ENCODE results near the gene TEX264.
A peak's percentile ranks its signal among the peaks of the same experiment; 100 is the strongest.
"Not testable (repeated sequence)": the region's sequence is repeated elsewhere in the genome, so short reads cannot be mapped to it uniquely, and the experiment has no call there.

Gene TEX264

GRCh38 chr3:51717947-51718346 is 46.9 kb downstream of the TEX264 start:
- DNase-seq = no peak

- DNase-seq = peak; percentile 4
These were observed 47.7 kb downstream of the TEX264 start for GRCh38 chr3:51718547-51719409.

GRCh38 chr3:51719410-51720025 is 48.5 kb downstream of the TEX264 start:
- DNase-seq = no peak

GRCh38 chr3:51720292-51721061 is 49.4 kb downstream of the TEX264 start:
- no peak for DNase-seq

GRCh38 chr3:51721062-51721745 is 50.2 kb downstream of the TEX264 start:
- DNase-seq = no peak

- DNase-seq = no peak
These were observed 51.3 kb downstream of the TEX264 start for GRCh38 chr3:51722362-51722761.

GRCh38 chr3:51727500-51727899 is 56.4 kb downstream of the TEX264 start:
- DNase-seq = no peak

GRCh38 chr3:51729042-51729633 is 58.1 kb downstream of the TEX264 start:
- DNase-seq = no peak

GRCh38 chr3:51733859-51734571 is 63.0 kb downstream of the TEX264 start:
- DNase-seq = no peak

- no peak for DNase-seq
These were observed 63.5 kb downstream of the TEX264 start for GRCh38 chr3:51734572-51734907.

- DNase-seq = no peak
These were observed 64.0 kb downstream of the TEX264 start for GRCh38 chr3:51735039-51735438.

GRCh38 chr3:51735950-51736349 is 64.9 kb downstream of the TEX264 start:
- no peak for DNase-seq

GRCh38 chr3:51739110-51739509 is 68.1 kb downstream of the TEX264 start:
- DNase-seq = no peak

GRCh38 chr3:51742320-51742719 is 71.3 kb downstream of the TEX264 start:
- not testable (repeated sequence) for DNase-seq

- not testable (repeated sequence) for DNase-seq
These were observed 71.9 kb downstream of the TEX264 start for GRCh38 chr3:51742978-51743377.

- no peak for DNase-seq
These were observed 76.8 kb downstream of the TEX264 start for GRCh38 chr3:51747840-51748239.

- DNase-seq = no peak
These were observed 77.3 kb downstream of the TEX264 start for GRCh38 chr3:51748327-51748726.

- no peak for DNase-seq
These were observed 79.8 kb downstream of the TEX264 start for GRCh38 chr3:51750878-51751277.

- DNase-seq = no peak
These were observed 80.2 kb downstream of the TEX264 start for GRCh38 chr3:51751287-51751686.

Data from DMS79 treated with DMSO at 0.1 percent for 48 hours (cell line).